Epithelial cell of proximal tubule (primary cell): Measurements from ENCODE around the gene CORO2B. TPM values are rescaled to one million over a fixed set of nuclear protein-coding genes. Genes with fewer than 3 reads are reported as not detected.
A peak's percentile ranks its signal among the peaks of the same experiment; 100 is the strongest.

ENCODE experiments used
- DNase-seq: peaks from one replicate; pipeline ENCODE4 v3.0.0-alpha.2; 2011; ENCODE audit warnings: low read depth
- H3K4me3 ChIP-seq: 2 replicates; pipeline ENCODE4 v1.5.1; 2011; ENCODE audit warnings: low read depth, mild to moderate bottlenecking, low read length
- CTCF ChIP-seq: conservative IDR thresholded peaks from 2 replicates; pipeline ENCODE4 v1.5.1; 2012; ENCODE audit warnings: low read depth, mild to moderate bottlenecking, low read length
- total RNA-seq: library from RNA; depleted of rRNA; stranded (reverse); fragments of >200 nt; gene quantifications from 2 replicates; pipeline ENCODE4 v1.2.3, GENCODE V29; 2015

CORO2B gene
- total RNA-seq, 1 donor from 2014 or later: 18.3 TPM

GRCh38 chr15:68581725-68582124, 2.9 kb downstream of the CORO2B start:
- DNase-seq: no peak
- peak overlapping the region; percentile 2 for H3K4me3 ChIP-seq
- TF ChIP-seq CTCF: no peak

GRCh38 chr15:68582236-68582635, 3.4 kb downstream of the CORO2B start:
- no peak for TF ChIP-seq CTCF
- DNase-seq: no peak
- H3K4me3 ChIP-seq: no peak overlapping the region

- no peak for TF ChIP-seq CTCF
- no peak overlapping the region for H3K4me3 ChIP-seq
- DNase-seq: no peak
These were observed 4.1 kb downstream of the CORO2B start for GRCh38 chr15:68582864-68583263.

GRCh38 chr15:68583321-68583720, 4.5 kb downstream of the CORO2B start:
- H3K4me3 ChIP-seq: no peak overlapping the region
- DNase-seq: no peak
- no peak for TF ChIP-seq CTCF

- no peak overlapping the region for H3K4me3 ChIP-seq
- DNase-seq: no peak
- TF ChIP-seq CTCF: no peak
These were observed 5.4 kb downstream of the CORO2B start for GRCh38 chr15:68583936-68584755.

- no peak for DNase-seq
- H3K4me3 ChIP-seq: no peak overlapping the region
- TF ChIP-seq CTCF: no peak
These were observed 6.2 kb downstream of the CORO2B start for GRCh38 chr15:68584756-68585573.
